Thoracic aorta (tissue), 2 donors: ENCODE data around the gene IPPK. TPM values are rescaled to one million over a fixed set of nuclear protein-coding genes. Genes with fewer than 3 reads are reported as not detected.

ENCODE experiments used
- ATAC-seq: fragments of 150-250 bp; one replicate; pipeline ENCODE4 v1.8.0; 2017; ENCODE audit warnings: low read depth; ENCODE audit not compliant: insufficient number of reproducible peaks, low FRiP score
- DNase-seq: peaks from one replicate; pipeline ENCODE4 v3.0.0-alpha.2; 2020; ENCODE audit warnings: low spot score
- H3K27ac ChIP-seq, 2 donors: fragments of 200-600 bp; sonication (generic); 1 replicate in 1 of 2; 2 replicates in 1 of 2; pipeline ENCODE4 v1.5.1; 2016; ENCODE audit warnings: mild to moderate bottlenecking in 2 of 2, moderate library complexity in 2 of 2
- H3K27me3 ChIP-seq: fragments of 200-600 bp; sonication (generic); replicated peaks from 2 replicates; pipeline ENCODE4 v1.6.0; 2016; ENCODE audit warnings: mild to moderate bottlenecking; ENCODE audit not compliant: insufficient read depth
- H3K36me3 ChIP-seq: fragments of 200-600 bp; sonication (generic); one replicate; pipeline ENCODE4 v1.5.1; 2016
- H3K4me1 ChIP-seq, 2 donors: fragments of 200-600 bp; sonication (generic); 1 replicate in 1 of 2; 2 replicates in 1 of 2; pipeline versions ENCODE4 v1.5.1 to v1.6.0; 2016; ENCODE audit warnings: low read depth in 2 of 2, mild to moderate bottlenecking in 1 of 2; ENCODE audit not compliant: control insufficient read depth in 1 of 2
- H3K4me3 ChIP-seq: fragments of 200-600 bp; sonication (generic); 2 replicates; pipeline ENCODE4 v1.5.1; 2016; ENCODE audit warnings: mild to moderate bottlenecking
- H3K9me3 ChIP-seq: fragments of 200-600 bp; sonication (generic); 2 replicates; pipeline ENCODE4 v1.5.1; 2016
- total RNA-seq, 2 donors: library from RNA; depleted of rRNA; stranded (reverse); fragments of >200 nt; gene quantifications; one replicate each; pipeline versions ENCODE4 v1.1.0 to v1.2.3, GENCODE V29; 2016
- TF ChIP-seq, protein P1 (sequence below): fragments of 200-600 bp; sonication (generic); IDR thresholded peaks from one replicate; pipeline ENCODE4 v1.5.1; 2019; ENCODE audit warnings: antibody characterized with exemption

Gene IPPK
- total RNA-seq, 2 donors from 2014 or later = 6.9 to 11.7 TPM

- H3K4me1 ChIP-seq = no peaks in the 10 kb centered on the region
- H3K36me3 ChIP-seq = peaks cover 26% of the 10 kb centered on the region
- H3K9me3 ChIP-seq = peaks cover 3% of the 10 kb centered on the region
- TF ChIP-seq, protein P1, sequence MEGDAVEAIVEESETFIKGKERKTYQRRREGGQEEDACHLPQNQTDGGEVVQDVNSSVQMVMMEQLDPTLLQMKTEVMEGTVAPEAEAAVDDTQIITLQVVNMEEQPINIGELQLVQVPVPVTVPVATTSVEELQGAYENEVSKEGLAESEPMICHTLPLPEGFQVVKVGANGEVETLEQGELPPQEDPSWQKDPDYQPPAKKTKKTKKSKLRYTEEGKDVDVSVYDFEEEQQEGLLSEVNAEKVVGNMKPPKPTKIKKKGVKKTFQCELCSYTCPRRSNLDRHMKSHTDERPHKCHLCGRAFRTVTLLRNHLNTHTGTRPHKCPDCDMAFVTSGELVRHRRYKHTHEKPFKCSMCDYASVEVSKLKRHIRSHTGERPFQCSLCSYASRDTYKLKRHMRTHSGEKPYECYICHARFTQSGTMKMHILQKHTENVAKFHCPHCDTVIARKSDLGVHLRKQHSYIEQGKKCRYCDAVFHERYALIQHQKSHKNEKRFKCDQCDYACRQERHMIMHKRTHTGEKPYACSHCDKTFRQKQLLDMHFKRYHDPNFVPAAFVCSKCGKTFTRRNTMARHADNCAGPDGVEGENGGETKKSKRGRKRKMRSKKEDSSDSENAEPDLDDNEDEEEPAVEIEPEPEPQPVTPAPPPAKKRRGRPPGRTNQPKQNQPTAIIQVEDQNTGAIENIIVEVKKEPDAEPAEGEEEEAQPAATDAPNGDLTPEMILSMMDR = no peak
- ATAC-seq = no peak
- no peak overlapping the region for H3K4me3 ChIP-seq
- H3K27me3 ChIP-seq = no peaks in the 10 kb centered on the region
- no peak for DNase-seq
- no peak overlapping the region for H3K27ac ChIP-seq
These were observed 22.1 kb downstream of the IPPK start for GRCh38 chr9:92647671-92648473.

- Histone ChIP-seq H3K36me3 (peaks cover 35% of the 10 kb centered on the region), H3K27ac (no peak overlapping the region), H3K4me3 (no peak overlapping the region), H3K27me3 (no peaks in the 10 kb centered on the region), H3K9me3 (peaks cover 3% of the 10 kb centered on the region), H3K4me1 (no peaks in the 10 kb centered on the region)
- TF ChIP-seq, protein P1 = no peak
- DNase-seq (no peak), ATAC-seq (no peak)
These were observed 24.9 kb downstream of the IPPK start for GRCh38 chr9:92645041-92645440.

DNA sequence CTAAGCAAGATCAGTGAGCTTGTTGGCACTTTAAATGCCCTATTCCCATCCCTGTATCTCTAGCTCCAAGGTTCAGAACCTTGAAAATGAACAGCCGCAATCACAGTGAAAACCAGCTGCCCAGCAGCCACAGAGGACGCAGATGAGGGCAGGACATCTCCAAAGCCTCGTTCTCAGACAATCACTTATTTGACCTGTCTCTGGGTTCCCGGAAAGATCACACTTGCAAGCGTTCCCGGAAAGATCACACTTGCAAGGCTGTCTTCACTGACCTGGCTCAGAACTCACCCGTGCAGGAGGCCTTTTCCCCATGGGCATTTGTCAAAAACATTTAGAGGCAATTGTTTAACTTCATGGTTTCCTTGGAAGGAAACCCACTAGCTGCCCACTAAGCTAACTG, 25.7 kb downstream of the IPPK start:
- Histone ChIP-seq H3K4me1 (no peaks in the 10 kb centered on the region), H3K36me3 (peaks cover 37% of the 10 kb centered on the region), H3K9me3 (peaks cover 3% of the 10 kb centered on the region), H3K27ac (no peak overlapping the region), H3K4me3 (no peak overlapping the region), H3K27me3 (no peaks in the 10 kb centered on the region)
- DNase-seq (no peak), ATAC-seq (no peak)
- TF ChIP-seq, protein P1 = no peak

DNA sequence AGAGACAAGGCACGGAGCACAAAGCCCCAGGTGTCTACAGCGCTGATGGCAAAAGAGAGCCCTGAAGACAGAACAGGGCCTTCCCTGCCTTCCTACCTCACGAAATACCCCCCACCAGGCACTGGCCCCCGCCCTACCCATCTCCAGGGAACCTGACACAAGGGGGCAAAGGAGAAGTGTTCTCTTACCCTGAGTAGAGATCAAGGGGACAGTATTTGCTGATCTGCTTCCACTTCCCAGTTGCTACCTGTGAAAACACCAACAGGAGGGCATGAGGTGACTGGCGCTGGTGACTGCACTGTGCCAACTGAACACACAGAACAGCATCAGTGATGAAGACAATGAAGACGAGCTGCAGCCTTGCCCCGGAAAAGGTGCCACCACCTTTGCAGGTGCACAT, 27.4 kb downstream of the IPPK start:
- ATAC-seq (no peak), DNase-seq (no peak)
- no peaks in the 10 kb centered on the region for H3K27me3 ChIP-seq
- H3K4me3 ChIP-seq = no peak overlapping the region
- TF ChIP-seq, protein P1 = no peak
- H3K27ac ChIP-seq = no peak overlapping the region
- H3K4me1 ChIP-seq = no peaks in the 10 kb centered on the region
- peaks cover 41% of the 10 kb centered on the region for H3K36me3 ChIP-seq
- peaks cover 3% of the 10 kb centered on the region for H3K9me3 ChIP-seq

GRCh38 chr9:92642041-92642451, 27.9 kb downstream of the IPPK start:
- Histone ChIP-seq H3K4me1 (no peaks in the 10 kb centered on the region), H3K9me3 (peaks cover 3% of the 10 kb centered on the region), H3K4me3 (no peak overlapping the region), H3K36me3 (peaks cover 45% of the 10 kb centered on the region), H3K27me3 (no peaks in the 10 kb centered on the region), H3K27ac (no peak overlapping the region)
- DNase-seq = no peak
- TF ChIP-seq, protein P1 = no peak
- no peak for ATAC-seq
